ENCODE results near the gene CRYGD.
"Not testable (repeated sequence)": the region's sequence is repeated elsewhere in the genome, so short reads cannot be mapped to it uniquely, and the experiment has no call there.

The CRYGD gene

DNA sequence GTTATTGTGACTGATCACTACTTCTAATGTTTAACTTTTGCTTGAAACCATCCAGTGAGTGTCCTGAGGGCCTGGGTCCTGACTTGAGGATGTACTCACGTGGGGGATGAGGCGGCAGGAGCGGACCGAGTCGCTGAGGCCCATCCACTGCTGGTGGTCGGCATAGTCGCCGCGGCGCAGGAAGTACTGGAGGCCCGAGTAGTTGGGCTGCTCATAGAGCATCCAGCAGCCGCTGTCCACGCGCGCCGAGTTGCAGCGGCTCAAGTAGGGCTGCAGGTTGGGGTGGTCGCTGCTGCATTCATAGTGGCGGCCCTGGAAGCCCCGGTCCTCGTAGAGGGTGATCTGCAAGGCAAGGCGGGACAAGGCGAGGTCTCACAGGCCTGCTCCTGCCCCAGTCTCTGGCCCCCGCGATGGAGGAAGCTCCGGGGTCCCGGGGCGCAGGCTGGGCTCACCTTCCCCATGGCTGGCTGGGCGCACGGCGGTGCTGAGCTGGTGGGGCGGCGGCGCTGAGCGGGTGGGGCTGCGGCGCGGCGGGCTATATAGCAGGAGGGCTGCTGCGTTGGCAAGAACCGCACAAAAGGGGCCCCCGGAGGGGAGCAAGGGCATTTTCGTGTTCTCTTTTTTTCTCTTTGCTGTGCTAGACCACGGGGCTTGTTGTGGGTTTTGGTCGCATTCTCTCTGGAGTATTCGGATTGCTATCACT lies at the start of gene CRYGD:
Gene CRYGD (minus strand): TSS at position 512 of the 703 bp plus-strand sequence. CDS start 51 bp downstream, at position 461.
- DNase-seq = not testable (repeated sequence)

DNA sequence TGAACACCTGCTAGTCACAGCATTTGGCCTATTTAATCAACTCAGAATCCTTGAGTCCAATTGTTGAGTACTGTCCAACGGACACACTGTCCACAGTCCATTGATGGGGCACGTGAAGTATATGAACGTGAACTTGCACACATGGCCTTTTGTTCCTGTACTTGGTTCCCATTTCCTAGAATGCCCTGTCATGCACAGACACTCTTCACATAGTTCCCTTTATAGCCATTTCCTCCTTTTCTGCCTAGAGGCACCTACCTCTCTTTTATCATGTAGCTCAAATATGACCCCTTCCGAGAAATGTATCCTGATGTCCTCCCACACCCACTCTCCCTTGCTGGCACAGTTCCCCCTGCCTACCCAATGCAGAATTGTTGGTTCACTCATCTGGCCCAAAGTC lies 47.8 kb upstream of the CRYGD start:
- DNase-seq = no peak

DNA sequence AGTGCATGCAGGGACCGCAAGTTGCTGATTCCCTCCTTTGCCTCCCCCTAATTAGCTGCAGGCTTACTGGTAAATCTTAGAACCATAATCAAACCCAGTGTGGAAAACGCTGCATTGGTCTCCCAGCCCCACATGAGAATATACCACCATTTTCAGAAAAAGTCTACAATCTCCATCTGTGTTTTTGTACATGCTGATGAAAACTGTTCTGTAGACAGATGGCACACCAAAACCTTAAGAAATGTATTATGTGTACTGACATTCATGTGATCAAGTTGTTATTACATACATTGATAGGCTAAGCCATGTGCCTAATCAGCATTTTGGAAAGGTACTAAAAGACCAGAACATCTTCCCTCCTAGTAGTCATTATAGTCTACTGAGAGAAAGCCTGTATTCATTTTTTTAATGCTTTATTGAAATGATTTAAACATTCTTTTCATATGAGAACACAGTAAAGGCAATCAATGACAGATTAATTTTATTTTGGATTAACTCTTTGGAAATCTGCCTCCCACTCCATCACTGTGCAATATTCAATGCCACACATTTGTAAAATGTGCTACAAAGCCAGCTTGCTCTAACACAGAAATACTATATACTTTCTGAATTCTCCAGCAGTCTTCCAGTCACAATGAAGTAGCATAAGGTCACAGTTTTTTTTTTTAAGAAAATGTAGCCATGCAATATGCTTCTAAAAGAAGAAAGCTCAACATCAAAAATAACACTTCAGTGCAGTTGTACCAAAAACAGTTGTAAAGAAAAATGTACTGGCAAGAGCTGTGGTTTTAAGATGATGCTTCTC lies 40.8 kb upstream of the CRYGD start:
- no peak for DNase-seq

DNA sequence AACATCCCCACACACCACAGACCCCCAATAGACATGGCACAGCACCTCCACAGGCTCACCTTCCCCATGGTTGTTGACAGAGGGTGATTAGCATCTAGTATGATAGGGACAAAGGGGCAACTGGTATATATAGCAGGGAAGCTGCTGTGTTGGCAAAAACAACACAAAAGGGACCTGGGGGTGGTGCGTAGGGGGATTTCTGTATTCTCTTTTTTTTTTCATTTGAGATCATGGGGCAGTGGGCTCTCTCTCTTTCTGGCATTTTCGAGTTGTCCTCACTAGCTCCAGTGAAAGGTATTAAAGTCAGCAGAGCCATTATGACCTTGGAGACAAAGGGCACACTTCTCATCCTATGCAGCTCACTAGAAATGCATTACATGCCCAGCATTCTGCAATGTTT lies 39.2 kb upstream of the CRYGD start, which contains the start of gene CRYGA:
Gene CRYGA (minus strand): TSS at position 101 of the 400 bp plus-strand sequence. CDS start 33 bp downstream, at position 68.
- no peak for DNase-seq

DNA sequence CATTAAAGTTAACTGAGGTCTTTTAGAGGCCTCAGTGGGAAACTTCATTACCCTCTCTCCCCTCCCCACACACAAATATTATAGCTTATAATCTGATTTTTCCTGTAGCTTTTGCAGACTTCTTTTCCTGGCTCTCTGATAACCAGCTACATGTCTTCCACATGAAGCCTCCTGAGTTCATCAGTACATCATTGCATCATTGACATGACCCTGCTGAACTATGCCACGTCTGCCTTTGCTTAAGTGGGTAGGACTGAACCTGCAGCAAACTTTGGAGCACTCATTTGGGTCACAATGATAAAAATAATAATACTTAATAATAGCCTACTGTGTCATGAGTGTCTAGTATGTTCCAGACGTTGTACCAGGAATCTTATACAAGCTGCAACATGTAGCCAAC lies 32.1 kb upstream of the CRYGD start:
- no peak for DNase-seq

DNA sequence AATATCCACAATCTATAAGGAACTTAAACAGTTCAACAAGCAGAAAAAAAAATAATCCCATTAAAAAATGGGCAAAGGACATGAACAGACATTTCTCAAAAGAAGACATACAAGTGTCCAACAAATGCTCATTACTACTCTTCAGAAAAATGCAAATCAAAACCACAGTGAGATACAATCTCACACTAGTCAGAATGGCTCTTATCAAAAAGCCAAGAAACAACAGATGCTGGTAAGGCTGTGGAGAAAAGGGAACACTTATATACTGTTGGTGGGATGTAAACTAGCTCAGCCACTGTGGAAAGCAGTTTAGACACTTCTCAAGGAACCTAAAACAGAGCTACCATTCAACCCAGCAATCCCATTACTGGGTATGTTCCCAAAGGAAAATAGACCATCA lies 28.8 kb upstream of the CRYGD start:
- no peak for DNase-seq

DNA sequence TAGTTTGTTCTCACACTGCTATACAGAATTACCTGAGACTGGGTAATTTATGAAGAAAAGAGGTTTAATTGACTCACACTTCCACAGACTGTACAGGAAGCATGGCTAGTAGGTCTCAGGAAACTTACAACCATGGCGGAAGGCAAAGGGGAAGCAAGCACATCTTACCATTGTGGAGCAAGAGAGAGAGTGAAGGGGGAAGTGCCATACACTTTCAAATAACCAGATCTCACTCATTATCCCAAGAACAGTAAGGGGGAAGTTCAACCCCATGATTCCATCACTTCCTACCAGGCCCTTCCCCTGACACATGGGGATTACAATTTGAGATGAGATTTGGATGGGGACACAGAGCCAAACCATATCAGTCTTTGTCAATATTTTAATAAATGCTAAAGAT lies 26.6 kb upstream of the CRYGD start:
- no peak for DNase-seq

DNA sequence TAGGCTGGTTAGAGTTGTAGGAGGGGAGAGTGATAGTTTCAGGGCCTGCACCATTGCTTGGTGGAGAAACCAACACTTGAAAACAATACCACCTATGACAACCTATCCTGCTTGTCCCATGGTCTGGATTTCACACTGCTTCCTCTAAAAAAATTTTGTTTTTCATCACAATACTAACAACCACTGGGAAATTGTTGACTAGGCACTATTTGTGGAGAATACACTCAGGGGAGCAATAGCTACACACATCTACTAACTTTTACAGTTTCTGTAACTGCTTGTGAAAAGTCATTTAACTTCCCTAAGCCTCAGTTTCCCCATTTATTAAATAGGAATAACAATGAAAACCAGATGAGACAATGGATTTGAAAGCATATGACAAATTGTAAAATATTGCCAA lies 25.8 kb upstream of the CRYGD start:
- DNase-seq = no peak

DNA sequence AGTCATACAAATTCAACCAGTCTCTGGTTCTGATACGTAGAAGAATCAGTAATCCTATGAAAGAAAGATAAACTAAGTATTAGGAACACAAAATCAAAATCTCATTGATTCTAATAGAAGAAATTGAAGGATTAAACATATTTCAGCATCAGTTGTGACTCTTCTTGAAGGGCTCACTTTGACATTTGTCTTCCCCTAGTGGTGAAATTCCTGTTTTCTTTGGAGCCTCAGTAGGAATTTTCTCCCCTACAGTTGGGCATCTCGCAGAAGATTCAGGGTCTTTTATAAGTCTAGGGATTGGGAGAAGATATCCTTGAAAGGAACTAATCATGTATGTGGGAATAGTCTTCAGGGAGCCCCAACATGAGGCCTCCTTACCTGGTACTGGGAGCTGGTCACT lies 24.5 kb upstream of the CRYGD start:
- DNase-seq = no peak

DNA sequence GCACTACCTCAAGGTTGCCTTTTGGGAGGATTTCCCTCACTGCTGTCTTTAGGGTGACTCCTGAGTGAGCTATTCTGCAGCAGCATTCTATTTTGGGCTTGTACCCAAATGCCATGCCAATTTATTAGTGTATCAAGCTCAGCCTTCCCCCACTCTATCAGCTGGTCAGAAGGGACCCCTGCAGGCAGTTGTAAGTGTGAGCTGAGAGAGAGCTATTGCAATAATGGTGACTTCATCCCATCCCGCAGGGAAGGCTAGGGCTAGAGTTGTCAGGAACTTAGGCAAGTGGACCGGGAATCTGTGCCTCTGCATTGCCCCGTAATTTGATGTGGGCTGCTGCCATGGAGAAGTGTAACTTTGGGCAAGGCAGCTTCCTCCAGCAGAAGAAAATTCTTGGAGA lies 23.4 kb upstream of the CRYGD start:
- no peak for DNase-seq

DNA sequence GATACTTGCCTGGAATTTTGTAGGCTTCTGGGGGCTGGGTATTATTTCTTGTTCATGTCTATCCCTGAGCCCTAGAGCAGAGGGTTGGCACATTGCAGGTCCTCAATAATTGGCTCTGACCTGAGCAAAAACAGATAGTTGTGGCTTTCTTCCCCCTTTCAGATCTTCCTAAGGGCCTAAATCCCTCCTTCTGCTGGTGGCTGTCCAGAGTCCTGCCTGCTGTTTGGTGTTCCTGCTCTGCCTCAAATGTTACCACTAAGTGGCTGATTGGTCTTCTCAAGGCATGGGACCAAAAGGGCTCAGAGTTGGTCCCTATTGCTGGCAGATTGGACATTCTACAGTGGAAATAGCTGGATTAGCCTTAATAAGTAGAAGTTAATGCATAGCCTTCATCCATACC lies 22.7 kb upstream of the CRYGD start:
- no peak for DNase-seq

DNA sequence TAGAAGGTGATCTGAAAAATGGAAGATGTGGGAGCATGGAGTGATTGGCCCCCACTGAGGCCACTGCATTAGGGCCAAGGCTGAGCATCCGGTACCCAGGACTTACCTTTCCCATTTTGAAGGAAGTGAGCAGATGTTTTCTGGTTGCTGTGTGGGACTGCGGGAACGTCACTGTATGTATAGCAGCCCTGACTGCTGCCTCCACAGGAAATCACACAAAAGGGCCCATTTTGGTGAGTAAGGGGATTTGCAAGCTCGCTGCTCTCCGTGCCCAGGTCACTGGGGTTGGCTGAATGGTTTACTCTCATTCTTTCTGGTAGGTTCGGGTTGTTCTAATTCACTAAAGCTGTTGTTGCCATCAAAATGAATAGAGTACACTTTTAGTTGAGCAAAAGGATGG lies 21.7 kb upstream of the CRYGD start, which contains the start of gene CRYGB:
Gene CRYGB (minus strand): TSS at position 153 of the 400 bp plus-strand sequence. CDS start 38 bp downstream, at position 115.
- DNase-seq = no peak

DNA sequence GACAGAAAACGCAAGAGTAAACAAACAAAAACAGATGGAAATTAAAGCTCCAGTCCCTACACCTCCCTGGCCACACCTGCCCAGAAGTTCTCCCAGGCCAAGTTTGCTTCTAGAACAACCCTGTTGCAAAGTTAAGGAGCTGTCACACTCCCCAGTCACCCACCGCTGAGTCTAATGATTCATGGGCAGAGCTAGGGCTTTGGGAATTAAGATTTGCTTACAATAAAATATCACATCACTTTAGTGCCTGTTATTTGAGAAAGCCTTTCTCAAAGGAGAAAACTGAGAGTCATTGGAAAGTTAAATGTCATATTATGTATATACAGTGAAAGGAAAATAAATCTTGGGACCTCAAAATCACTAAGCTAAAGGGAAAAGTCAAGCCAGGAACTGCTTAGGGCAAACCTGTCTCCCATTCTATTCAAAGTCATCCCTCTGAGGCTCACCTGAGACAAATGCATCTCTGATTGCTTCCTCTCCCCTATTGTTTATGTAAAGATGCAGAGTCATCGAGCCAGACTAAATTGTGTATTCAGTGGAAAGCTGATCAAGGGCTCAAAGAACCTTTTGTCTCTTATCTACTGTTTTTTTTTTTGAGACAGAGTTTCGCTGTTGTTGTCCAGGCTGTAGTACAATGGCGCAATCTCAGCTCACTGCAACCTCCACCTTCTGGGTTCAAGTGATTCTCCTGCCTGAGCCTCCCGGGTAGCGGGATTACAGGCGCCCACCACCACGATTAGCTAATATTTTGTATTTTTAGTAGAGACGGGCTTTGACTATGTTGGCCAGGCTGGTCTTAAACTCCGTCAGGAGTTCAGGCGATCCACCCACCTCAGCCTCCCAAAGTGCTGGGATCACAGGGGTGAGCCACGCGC lies 18.8 kb upstream of the CRYGD start:
- no peak for DNase-seq

DNA sequence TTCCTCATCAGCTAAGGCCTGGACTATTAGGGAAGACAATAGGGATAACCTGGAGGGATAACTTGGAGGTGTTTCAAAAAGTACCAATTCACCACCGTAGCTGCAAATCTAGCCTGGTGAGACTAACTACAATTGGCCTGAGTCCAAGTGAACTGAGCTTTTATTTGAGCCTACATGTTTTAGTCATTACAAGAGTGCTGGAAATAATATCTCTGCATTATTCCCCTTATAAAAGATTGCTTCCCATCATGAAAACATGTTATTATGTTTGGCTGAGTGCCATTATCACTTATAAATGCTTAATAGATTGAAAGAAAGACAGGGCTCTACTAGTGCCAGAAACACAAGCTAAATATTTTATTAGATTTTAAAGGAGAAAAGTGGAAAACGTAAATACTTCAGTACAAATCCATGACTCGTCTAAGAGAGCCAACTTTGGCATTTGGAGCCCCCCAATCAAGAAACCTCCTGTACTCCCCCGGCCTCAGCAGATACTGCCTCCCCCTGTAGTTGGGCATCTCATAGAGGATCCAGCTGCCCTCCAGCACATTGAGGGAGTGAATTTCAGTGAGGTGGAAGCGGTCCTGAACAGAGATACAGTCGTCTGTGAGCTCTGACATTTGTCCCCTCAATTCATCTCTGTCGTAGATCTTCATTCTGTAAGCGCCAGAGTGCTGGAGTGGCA lies 18.1 kb upstream of the CRYGD start:
- DNase-seq = peak; percentile 8

DNA sequence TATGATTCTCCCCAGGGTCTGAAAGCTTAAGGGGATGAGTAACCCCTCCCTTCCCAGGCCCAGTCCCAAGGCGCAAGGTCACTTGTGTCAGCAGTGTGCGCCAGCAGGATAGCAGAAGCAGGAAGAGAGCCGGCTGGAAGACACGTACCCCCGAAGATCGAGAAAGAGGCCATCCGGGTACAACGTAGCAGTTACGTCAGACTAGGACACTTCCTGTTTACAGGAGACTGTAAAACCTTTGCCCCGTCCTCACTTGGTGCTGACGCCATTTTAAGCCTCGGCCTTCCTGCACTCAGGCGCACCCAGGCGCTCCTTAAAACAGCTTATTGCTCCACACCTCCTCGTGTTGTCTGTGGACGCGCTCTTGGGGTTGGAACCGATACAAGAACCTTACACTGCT lies 15.1 kb upstream of the CRYGD start:
- no peak for DNase-seq

DNA sequence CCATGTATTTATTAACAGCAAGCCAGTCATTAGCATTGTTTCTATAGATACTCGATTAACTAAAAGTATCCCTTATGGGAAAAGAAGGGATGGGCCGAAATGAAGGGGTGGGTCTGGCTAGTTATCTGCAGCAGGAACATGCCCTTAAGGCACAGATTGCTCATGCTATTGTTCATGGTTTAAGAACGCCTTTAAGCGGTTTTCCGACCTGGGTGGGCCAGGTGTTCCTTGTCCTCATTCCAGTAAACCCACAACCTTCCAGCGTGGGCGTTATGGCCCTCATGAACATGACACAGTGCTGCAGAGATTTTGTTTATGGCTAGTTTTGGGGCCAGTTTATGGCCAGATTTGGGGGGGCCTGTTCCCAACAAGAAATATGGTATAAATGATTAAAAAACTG lies 14.0 kb upstream of the CRYGD start:
- DNase-seq = not testable (repeated sequence)

DNA sequence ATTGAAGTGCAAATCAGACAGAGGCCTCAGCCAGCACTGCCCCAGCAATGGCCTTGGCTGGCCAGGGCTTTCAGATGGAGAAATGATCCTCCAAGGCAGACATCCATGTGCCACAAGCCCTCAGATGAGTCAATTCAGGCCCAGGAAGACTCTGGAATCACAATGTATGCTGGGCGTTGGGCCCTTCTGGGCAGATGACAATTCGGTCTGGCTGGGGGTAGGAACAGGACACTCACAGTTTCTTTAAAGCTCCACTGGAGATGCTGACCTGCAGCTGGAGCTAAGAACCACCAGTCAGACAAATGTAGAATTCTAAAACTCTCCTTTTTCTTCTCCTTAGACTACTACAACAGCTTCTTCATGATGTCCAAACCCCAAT lies 12.4 kb upstream of the CRYGD start:
- DNase-seq = no peak

DNA sequence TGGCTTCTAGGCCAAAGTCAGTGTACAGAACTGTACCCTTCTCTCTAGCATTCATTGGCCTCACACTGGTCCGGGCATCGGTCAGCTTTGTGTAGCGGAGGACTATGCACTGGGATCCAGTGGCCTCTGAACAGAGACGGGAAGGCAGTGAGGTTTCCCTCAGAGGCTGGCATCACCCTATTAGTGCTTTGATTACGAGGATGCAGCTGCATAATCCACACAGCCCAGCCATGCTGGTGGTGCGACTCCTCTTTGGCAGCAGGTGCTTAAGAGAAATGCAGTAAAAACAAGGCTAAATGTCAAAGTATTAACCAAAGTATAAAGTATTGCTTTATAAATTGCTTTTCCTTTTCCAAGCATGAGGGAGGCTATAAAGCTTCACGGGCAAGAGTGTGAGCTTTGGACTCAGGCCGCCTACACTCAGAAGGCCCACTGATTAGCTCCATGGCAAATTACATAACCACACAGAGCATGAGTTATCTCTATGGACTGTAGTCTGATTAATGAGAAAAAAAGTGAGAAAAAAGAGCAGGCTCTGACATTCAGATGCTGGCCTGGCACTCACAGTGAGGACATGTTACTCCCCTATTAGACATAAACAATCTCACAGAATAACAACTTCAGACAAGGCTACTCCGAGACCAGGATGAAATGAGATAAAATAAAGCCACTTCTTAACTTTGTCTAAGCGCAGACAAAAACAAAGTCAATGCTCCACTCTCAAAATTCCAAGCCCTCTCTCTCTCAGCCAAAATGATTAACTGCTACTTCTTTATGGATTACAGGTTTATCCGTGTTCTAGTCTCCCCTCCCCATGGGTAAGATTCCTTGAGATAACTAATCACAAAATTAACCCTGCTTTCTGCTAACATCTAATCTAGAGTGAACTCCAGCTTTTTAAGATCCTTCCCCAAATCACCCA lies 11.7 kb upstream of the CRYGD start:
- no peak for DNase-seq

DNA sequence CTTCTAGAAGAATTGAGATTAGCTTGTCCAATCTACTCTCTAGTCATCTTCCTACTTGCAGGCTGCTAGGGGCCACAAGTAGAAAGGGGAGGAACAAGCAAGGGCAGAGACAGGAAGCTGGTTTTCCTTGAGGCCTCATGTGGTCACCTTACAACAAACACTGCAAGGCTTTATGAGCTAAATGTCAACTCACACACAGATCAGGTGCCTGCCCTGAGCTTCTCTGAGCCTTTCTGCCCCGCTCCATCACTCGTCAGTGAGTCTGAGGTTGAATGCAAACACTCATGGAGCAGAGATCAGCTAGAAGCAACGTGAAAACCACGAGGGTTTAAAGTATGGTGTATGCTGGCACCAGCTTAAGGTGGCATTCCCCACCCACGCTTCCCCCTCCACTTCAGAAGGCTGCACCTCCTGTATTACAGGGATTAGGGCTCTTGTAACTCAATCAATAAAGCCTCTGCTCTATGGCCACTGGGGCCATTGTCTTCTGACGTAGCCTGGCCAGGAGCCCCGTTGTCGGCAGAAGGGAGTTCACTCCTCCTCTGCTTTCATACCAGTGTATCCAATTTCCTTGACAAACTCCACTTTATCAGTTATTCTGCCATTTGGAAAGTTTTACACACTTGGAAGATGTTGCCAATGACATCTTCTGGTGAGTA lies 10.7 kb upstream of the CRYGD start:
- DNase-seq = no peak

DNA sequence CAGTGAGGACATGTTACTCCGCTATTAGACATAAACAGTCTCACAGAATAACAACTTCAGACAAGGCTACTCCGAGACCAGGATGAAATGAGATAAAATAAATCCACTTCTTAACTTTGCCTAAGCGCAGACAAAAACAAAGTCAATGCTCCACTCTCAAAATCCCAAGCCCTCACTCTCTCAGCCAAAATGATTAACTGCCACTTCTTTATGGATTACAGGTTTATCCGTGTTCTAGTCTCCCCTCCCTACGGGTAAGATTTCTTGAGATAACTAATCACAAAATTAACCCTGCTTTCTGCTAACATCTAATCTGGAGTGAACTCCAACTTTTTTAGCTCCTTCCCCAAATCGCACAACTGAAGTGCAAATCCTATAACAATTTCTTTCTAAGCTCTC lies 6.4 kb upstream of the CRYGD start:
- no peak for DNase-seq

All from fibroblast of skin of right quadriceps (primary cell).